Loucy (cell line): Measurements from ENCODE around the gene APOA4.
A peak's percentile ranks its signal among the peaks of the same experiment; 100 is the strongest.

Source experiments
- H2AFZ ChIP-seq: fragments of 200-600 bp; sonication (generic); 2 replicates; pipeline ENCODE4 v1.6.0; 2016; ENCODE audit warnings: antibody characterized with exemption, mild to moderate bottlenecking, low read length, moderate library complexity
- H3F3A ChIP-seq: fragments of 200-600 bp; 2 replicates; pipeline ENCODE4 v1.6.0; 2016; ENCODE audit warnings: antibody characterized with exemption, low read depth, mild to moderate bottlenecking
- H3K27me3 ChIP-seq: fragments of 200-600 bp; sonication (generic); 2 replicates; pipeline ENCODE4 v1.6.1; 2014; ENCODE audit warnings: low read length, mild to moderate bottlenecking; ENCODE audit not compliant: insufficient read depth, poor library complexity, severe bottlenecking
- H3K36me3 ChIP-seq: fragments of 200-600 bp; sonication (generic); 2 replicates; pipeline ENCODE4 v1.6.1; 2016; ENCODE audit warnings: low read length; ENCODE audit not compliant: insufficient read depth
- H3K4me1 ChIP-seq: fragments of 200-600 bp; sonication (generic); 2 replicates; pipeline ENCODE4 v1.5.1; 2014; ENCODE audit warnings: low read length, mild to moderate bottlenecking; ENCODE audit not compliant: insufficient read depth, poor library complexity, severe bottlenecking
- H3K4me2 ChIP-seq: fragments of 200-600 bp; sonication (generic); 2 replicates; pipeline ENCODE4 v1.6.0; 2014; ENCODE audit warnings: antibody characterized with exemption, low read length, low read depth, mild to moderate bottlenecking; ENCODE audit not compliant: poor library complexity, severe bottlenecking
- H3K4me3 ChIP-seq: fragments of 200-600 bp; sonication (generic); 2 replicates; pipeline ENCODE4 v1.5.1; 2014; ENCODE audit warnings: low read length, mild to moderate bottlenecking, mixed read lengths; ENCODE audit not compliant: poor library complexity, severe bottlenecking
- H3K79me2 ChIP-seq: fragments of 200-600 bp; sonication (generic); 2 replicates; pipeline ENCODE4 v1.6.1; 2014; ENCODE audit warnings: low read length; ENCODE audit not compliant: insufficient read depth
- H3K9ac ChIP-seq: fragments of 200-600 bp; sonication (generic); 2 replicates; pipeline ENCODE4 v1.6.0; 2014; ENCODE audit warnings: mild to moderate bottlenecking, low read depth, low read length, moderate library complexity; ENCODE audit not compliant: poor library complexity, severe bottlenecking
- H3K9me2 ChIP-seq: fragments of 200-600 bp; sonication (generic); replicated peaks from 2 replicates; pipeline ENCODE4 v1.6.1; 2016; ENCODE audit warnings: low read depth, low read length, mixed read lengths
- H3K9me3 ChIP-seq: fragments of 200-600 bp; sonication (generic); 2 replicates; pipeline ENCODE4 v1.6.1; 2014; ENCODE audit warnings: mild to moderate bottlenecking, antibody characterized with exemption, low read length, low read depth; ENCODE audit not compliant: insufficient read depth
- H4K20me1 ChIP-seq: fragments of 200-600 bp; sonication (generic); 2 replicates; pipeline ENCODE4 v1.6.0; 2014; ENCODE audit warnings: antibody characterized with exemption, low read length, mild to moderate bottlenecking; ENCODE audit not compliant: insufficient read depth, poor library complexity, severe bottlenecking
- CTCF ChIP-seq: fragments of 200-600 bp; sonication (generic); conservative IDR thresholded peaks from 2 replicates; pipeline ENCODE4 v1.5.1; 2014; ENCODE audit warnings: mild to moderate bottlenecking, antibody characterized with exemption, low read length
- EZH2phosphoT487 ChIP-seq: fragments of 200-600 bp; IDR thresholded peaks from 2 replicates; pipeline ENCODE4 v1.6.1; 2018; ENCODE audit warnings: antibody characterized with exemption, mild to moderate bottlenecking, moderate library complexity, borderline replicate concordance

APOA4 gene

GRCh38 chr11:116852261-116853031, 29.3 kb upstream of the APOA4 start:
- TF ChIP-seq CTCF (no peak), EZH2phosphoT487 (no peak)
- Histone ChIP-seq H3K27me3 (no peaks in the 10 kb centered on the region), H3K4me3 (peak overlapping the region; percentile 60), H3K9me2 (no peaks in the 10 kb centered on the region), H3K4me1 (peaks cover 77% of the 10 kb centered on the region), H2AFZ (no peak overlapping the region), H3K9ac (peak overlapping the region; percentile 85), H3K36me3 (peaks cover 14% of the 10 kb centered on the region; the same call in 1 of the 2 replicates), H3K9me3 (no peaks in the 10 kb centered on the region), H4K20me1 (no peaks in the 10 kb centered on the region), H3K79me2 (no peaks in the 10 kb centered on the region), H3F3A (peaks cover 24% of the 10 kb centered on the region), H3K4me2 (peak overlapping the region; percentile 93)

- H3K9ac ChIP-seq, result peak overlapping the region; percentile 85
- H3K4me2 ChIP-seq, result peak overlapping the region; percentile 93
Measured at GRCh38 chr11:116851626-116852025, 28.5 kb upstream of the APOA4 start.

GRCh38 chr11:116849486-116849885, 26.4 kb upstream of the APOA4 start:
- no peak for TF ChIP-seq CTCF
- no peak for TF ChIP-seq EZH2phosphoT487
- H4K20me1 ChIP-seq, result no peaks in the 10 kb centered on the region
- no peak overlapping the region for H2AFZ ChIP-seq
- H3K4me2 ChIP-seq, result peak overlapping the region; percentile 93
- peak overlapping the region; percentile 85 for H3K9ac ChIP-seq
- H3K4me1 ChIP-seq, result peaks cover 57% of the 10 kb centered on the region
- no peaks in the 10 kb centered on the region for H3K27me3 ChIP-seq
- peaks cover 37% of the 10 kb centered on the region; the same call in 1 of the 2 replicates for H3K36me3 ChIP-seq
- H3F3A ChIP-seq, result peaks cover 22% of the 10 kb centered on the region
- no peaks in the 10 kb centered on the region for H3K79me2 ChIP-seq
- peak overlapping the region; percentile 19 for H3K4me3 ChIP-seq
- H3K9me2 ChIP-seq, result no peaks in the 10 kb centered on the region
- H3K9me3 ChIP-seq, result no peaks in the 10 kb centered on the region

More at GRCh38 chr11:116851626-116852025, 28.5 kb upstream of the APOA4 start:
- Histone ChIP-seq H3K36me3 (peaks cover 17% of the 10 kb centered on the region; the same call in 1 of the 2 replicates), H3K9me3 (no peaks in the 10 kb centered on the region), H3K4me3 (peak overlapping the region; percentile 60), H3K79me2 (no peaks in the 10 kb centered on the region), H3K27me3 (no peaks in the 10 kb centered on the region), H3F3A (peaks cover 24% of the 10 kb centered on the region), H3K9me2 (no peaks in the 10 kb centered on the region), H2AFZ (peak overlapping the region; percentile 16; the same call in 1 of the 2 replicates), H4K20me1 (no peaks in the 10 kb centered on the region), H3K4me1 (peaks cover 75% of the 10 kb centered on the region)
- TF ChIP-seq EZH2phosphoT487 (no peak), CTCF (no peak)
